GM12872 (cell line): ENCODE data around the gene PPIB.
A peak's percentile ranks its signal among the peaks of the same experiment; 100 is the strongest.

ENCODE experiments used
- TF ChIP-seq, protein P1 (sequence below): IDR thresholded peaks from 3 replicates; pipeline ENCODE4 v1.5.1; 2011; ENCODE audit warnings: low read depth, mild to moderate bottlenecking, low read length, moderate library complexity; ENCODE audit not compliant: insufficient read depth

PPIB gene

GRCh38 chr15:64162869-64163658, at the start of gene PPIB:
TSS of gene PPIB (minus strand) at chr15:64163022. CDS start at chr15:64162986, 36 bp downstream.
- TF ChIP-seq, protein P1, sequence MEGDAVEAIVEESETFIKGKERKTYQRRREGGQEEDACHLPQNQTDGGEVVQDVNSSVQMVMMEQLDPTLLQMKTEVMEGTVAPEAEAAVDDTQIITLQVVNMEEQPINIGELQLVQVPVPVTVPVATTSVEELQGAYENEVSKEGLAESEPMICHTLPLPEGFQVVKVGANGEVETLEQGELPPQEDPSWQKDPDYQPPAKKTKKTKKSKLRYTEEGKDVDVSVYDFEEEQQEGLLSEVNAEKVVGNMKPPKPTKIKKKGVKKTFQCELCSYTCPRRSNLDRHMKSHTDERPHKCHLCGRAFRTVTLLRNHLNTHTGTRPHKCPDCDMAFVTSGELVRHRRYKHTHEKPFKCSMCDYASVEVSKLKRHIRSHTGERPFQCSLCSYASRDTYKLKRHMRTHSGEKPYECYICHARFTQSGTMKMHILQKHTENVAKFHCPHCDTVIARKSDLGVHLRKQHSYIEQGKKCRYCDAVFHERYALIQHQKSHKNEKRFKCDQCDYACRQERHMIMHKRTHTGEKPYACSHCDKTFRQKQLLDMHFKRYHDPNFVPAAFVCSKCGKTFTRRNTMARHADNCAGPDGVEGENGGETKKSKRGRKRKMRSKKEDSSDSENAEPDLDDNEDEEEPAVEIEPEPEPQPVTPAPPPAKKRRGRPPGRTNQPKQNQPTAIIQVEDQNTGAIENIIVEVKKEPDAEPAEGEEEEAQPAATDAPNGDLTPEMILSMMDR, result peak; percentile 62

GRCh38 chr15:64211696-64212095, 48.9 kb upstream of the PPIB start:
- TF ChIP-seq, protein P1, result no peak

GRCh38 chr15:64210371-64210770, 47.5 kb upstream of the PPIB start:
- TF ChIP-seq, protein P1, result no peak

DNA sequence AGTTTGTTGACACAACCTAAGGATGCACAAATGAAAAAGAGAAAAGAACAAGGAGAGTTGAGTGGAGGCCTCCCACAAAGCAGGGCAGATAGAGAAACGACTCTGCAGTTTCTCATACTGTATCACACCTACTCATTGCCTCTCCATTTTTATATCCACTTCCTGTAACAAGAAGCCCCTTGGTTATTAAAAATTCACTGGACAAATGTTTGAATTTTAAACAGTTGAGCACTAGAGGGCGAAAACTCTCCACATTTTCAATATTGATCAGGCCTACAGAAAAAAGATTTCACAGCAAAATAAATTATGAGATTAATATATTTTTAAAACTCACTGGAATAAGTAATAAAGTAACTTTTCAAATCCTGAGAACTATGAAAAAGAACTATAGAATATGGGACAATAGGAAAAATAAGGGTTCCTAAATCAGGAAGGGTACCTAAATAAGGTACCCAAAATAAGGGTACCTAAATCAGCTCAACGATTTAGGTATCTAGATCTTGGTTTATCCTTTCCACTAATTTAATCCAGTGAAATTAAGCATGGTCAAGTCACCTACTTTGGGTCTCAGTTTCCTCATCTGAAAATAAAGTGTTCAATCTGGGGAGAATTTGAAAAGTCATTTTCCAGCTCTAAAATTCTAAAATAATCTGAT, 47.0 kb upstream of the PPIB start:
- TF ChIP-seq, protein P1, result peak; percentile 29; the same call in 1 of the 3 replicates

DNA sequence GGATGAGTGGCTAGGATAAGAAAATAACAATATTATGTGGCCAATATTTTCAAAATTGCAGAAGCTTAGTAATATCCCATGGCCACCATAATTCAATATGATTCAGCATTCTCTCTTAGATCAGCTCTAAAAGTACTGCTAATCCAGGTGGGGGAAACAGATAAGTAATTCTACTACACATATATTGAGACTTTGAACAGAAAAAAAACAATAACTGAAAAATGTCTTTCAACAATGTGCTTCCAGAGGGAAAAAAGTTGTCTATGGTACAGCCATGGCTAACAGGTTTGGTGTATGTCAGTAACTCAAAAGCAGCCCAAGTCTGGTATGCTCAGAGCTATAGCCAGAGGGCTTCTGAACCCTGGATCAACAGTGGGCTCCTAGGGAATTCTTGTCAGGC, 42.4 kb upstream of the PPIB start:
- TF ChIP-seq, protein P1, result no peak

GRCh38 chr15:64197425-64197824, 34.6 kb upstream of the PPIB start:
- TF ChIP-seq, protein P1, result no peak

GRCh38 chr15:64193971-64194370, 31.1 kb upstream of the PPIB start:
- TF ChIP-seq, protein P1, result no peak
